Epithelial cell of esophagus (primary cell): ENCODE measurements around the gene TIAM1.

ENCODE experiments used
- DNase-seq: peaks from one replicate; pipeline ENCODE4 v3.0.0; 2010; ENCODE audit warnings: low read depth
- H3K4me3 ChIP-seq: 2 replicates; pipeline ENCODE4 v1.5.1; 2011; ENCODE audit warnings: mild to moderate bottlenecking, low read length, control low read depth
- CTCF ChIP-seq: IDR thresholded peaks from 2 replicates; pipeline ENCODE4 v1.5.1; 2011; ENCODE audit warnings: low read depth, mild to moderate bottlenecking, low read length, control low read depth, inconsistent platforms; ENCODE audit not compliant: insufficient read depth; ENCODE audit errors: missing control alignments

The TIAM1 gene

GRCh38 chr21:31115249-31115648, 228.8 kb downstream of the TIAM1 start:
- peak; percentile 52 for DNase-seq
- H3K4me3 ChIP-seq: no peak overlapping the region
- TF ChIP-seq CTCF: no peak

DNA sequence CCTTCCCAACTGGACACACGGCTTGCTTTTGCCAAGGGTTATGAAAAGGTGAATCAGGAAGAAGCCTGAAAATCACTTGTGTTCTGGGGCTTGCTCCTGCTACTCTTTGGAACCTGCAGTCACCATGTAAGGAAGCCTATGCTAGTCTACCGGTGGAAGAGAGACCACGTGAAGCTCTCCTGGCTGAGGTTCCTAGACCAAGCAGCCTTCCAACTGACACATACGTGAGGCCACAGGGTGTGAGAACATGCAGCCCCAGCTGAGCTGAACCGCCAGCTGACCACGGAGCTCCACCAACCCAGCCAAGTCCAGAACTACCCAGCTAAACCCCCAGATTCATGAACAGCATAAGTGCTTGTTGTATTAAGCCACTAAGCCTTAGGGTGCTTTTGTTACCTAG, 233.0 kb downstream of the TIAM1 start:
- no peak overlapping the region for H3K4me3 ChIP-seq
- no peak for DNase-seq
- no peak for TF ChIP-seq CTCF

GRCh38 chr21:31110430-31110829, 233.6 kb downstream of the TIAM1 start:
- no peak overlapping the region for H3K4me3 ChIP-seq
- no peak for TF ChIP-seq CTCF
- no peak for DNase-seq

- TF ChIP-seq CTCF: no peak
- no peak for DNase-seq
- no peak overlapping the region for H3K4me3 ChIP-seq
These were observed 236.2 kb downstream of the TIAM1 start for GRCh38 chr21:31107871-31108270.

DNA sequence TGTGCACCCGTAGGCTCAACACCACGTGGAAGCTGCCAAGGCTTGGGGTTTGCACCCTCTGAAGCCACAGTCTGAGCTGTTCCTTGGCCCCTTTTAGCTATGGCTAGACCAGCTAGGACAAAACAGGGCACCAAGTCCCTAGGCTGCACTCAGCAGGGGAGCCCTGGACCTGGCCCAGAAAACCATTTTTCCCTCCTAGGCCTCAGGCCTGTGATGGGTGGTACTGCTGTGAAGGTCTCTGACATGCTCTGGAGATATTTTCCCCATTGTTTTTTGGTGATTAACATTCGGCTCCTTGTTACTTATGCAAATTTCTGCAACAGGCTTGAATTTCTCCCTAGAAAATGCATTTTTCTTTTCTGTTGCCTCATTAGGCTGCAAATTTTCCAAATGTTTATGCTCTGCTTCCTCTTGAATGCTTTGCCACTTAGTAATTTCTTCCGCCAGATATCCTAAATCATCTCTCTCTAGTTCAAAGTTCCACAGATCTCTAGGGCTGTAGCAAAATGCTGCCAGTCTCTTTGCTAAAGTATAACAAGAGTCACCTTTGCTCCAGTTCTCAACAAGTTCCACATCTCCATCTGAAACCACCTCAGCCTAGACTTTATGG, 236.8 kb downstream of the TIAM1 start:
- no peak for TF ChIP-seq CTCF
- DNase-seq: no peak
- H3K4me3 ChIP-seq: no peak overlapping the region

- no peak for DNase-seq
- no peak for TF ChIP-seq CTCF
- no peak overlapping the region for H3K4me3 ChIP-seq
These were observed 240.3 kb downstream of the TIAM1 start for GRCh38 chr21:31103571-31104265.

- H3K4me3 ChIP-seq: no peak overlapping the region
- no peak for TF ChIP-seq CTCF
- DNase-seq: no peak
These were observed 240.9 kb downstream of the TIAM1 start for GRCh38 chr21:31103163-31103562.
